Measurements from ENCODE around the gene ZSWIM2. TPM values are rescaled to one million over a fixed set of nuclear protein-coding genes. Genes with fewer than 3 reads are reported as not detected.

Gene ZSWIM2
- total and polyA plus RNA-seq, 2 experiments from 2014 or later, result not detected

DNA sequence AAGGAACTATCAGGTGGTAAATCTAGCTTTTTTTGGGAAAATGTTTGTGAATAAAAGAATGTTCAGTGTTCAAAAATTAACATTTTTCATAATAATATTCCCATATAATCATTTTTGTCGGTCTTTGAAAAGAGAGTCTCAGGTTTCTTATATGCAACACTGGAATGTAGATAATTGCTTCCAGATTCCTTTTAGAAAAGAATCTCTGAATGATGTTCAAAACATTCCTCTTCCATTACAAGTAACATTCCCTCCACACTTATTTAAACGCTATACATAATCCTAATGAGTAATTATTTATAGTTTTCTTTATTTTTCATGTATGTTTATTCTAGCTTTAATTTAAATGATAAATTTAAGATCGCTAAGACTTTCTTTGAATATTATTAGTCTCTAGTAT is 7.0 kb downstream of the ZSWIM2 start:
- TF ChIP-seq EZH2phosphoT487 (IDR thresholded peaks at IDR 0.05; ENCODE audit: unreplicated experiment) (no peak), CREB1 (CRISPR knock-in tag; IDR thresholded peaks at IDR 0.05; ENCODE audit: low read depth) (no peak), STAT1 (IDR thresholded peaks at IDR 0.05; ENCODE audit: unreplicated experiment) (no peak), ZNF114 (CRISPR knock-in tag; IDR thresholded peaks at IDR 0.05) (no peak), NANOG (IDR thresholded peaks at IDR 0.05; ENCODE audit: borderline replicate concordance) (no peak), POLR2AphosphoS5 (IDR thresholded peaks at IDR 0.05; ENCODE audit: low read depth) (no peak), JUNB (IDR thresholded peaks at IDR 0.05; ENCODE audit: unreplicated experiment) (no peak), EZH2 (IDR thresholded peaks at IDR 0.05; ENCODE audit: low read depth, unreplicated experiment) (no peak), ZNF331 (CRISPR knock-in tag; IDR thresholded peaks at IDR 0.05; ENCODE audit: low read depth) (no peak)
- TF ChIP-seq, protein P1, sequence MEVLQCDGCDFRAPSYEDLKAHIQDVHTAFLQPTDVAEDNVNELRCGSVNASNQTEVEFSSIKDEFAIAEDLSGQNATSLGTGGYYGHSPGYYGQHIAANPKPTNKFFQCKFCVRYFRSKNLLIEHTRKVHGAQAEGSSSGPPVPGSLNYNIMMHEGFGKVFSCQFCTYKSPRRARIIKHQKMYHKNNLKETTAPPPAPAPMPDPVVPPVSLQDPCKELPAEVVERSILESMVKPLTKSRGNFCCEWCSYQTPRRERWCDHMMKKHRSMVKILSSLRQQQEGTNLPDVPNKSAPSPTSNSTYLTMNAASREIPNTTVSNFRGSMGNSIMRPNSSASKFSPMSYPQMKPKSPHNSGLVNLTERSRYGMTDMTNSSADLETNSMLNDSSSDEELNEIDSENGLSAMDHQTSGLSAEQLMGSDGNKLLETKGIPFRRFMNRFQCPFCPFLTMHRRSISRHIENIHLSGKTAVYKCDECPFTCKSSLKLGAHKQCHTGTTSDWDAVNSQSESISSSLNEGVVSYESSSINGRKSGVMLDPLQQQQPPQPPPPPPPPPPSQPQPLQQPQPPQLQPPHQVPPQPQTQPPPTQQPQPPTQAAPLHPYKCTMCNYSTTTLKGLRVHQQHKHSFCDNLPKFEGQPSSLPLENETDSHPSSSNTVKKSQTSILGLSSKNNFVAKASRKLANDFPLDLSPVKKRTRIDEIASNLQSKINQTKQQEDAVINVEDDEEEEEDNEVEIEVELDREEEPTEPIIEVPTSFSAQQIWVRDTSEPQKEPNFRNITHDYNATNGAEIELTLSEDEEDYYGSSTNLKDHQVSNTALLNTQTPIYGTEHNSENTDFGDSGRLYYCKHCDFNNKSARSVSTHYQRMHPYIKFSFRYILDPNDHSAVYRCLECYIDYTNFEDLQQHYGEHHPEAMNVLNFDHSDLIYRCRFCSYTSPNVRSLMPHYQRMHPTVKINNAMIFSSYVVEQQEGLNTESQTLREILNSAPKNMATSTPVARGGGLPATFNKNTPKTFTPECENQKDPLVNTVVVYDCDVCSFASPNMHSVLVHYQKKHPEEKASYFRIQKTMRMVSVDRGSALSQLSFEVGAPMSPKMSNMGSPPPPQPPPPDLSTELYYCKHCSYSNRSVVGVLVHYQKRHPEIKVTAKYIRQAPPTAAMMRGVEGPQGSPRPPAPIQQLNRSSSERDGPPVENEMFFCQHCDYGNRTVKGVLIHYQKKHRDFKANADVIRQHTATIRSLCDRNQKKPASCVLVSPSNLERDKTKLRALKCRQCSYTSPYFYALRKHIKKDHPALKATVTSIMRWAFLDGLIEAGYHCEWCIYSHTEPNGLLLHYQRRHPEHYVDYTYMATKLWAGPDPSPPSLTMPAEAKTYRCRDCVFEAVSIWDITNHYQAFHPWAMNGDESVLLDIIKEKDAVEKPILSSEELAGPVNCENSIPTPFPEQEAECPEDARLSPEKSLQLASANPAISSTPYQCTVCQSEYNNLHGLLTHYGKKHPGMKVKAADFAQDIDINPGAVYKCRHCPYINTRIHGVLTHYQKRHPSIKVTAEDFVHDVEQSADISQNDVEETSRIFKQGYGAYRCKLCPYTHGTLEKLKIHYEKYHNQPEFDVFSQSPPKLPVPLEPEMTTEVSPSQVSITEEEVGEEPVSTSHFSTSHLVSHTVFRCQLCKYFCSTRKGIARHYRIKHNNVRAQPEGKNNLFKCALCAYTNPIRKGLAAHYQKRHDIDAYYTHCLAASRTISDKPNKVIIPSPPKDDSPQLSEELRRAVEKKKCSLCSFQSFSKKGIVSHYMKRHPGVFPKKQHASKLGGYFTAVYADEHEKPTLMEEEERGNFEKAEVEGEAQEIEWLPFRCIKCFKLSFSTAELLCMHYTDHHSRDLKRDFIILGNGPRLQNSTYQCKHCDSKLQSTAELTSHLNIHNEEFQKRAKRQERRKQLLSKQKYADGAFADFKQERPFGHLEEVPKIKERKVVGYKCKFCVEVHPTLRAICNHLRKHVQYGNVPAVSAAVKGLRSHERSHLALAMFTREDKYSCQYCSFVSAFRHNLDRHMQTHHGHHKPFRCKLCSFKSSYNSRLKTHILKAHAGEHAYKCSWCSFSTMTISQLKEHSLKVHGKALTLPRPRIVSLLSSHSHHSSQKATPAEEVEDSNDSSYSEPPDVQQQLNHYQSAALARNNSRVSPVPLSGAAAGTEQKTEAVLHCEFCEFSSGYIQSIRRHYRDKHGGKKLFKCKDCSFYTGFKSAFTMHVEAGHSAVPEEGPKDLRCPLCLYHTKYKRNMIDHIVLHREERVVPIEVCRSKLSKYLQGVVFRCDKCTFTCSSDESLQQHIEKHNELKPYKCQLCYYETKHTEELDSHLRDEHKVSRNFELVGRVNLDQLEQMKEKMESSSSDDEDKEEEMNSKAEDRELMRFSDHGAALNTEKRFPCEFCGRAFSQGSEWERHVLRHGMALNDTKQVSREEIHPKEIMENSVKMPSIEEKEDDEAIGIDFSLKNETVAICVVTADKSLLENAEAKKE (CRISPR knock-in tag; IDR thresholded peaks at IDR 0.05), result no peak
- TF ChIP-seq, protein P2, sequence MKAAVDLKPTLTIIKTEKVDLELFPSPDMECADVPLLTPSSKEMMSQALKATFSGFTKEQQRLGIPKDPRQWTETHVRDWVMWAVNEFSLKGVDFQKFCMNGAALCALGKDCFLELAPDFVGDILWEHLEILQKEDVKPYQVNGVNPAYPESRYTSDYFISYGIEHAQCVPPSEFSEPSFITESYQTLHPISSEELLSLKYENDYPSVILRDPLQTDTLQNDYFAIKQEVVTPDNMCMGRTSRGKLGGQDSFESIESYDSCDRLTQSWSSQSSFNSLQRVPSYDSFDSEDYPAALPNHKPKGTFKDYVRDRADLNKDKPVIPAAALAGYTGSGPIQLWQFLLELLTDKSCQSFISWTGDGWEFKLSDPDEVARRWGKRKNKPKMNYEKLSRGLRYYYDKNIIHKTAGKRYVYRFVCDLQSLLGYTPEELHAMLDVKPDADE (IDR thresholded peaks at IDR 0.05), result no peak
- TF ChIP-seq, protein P3, sequence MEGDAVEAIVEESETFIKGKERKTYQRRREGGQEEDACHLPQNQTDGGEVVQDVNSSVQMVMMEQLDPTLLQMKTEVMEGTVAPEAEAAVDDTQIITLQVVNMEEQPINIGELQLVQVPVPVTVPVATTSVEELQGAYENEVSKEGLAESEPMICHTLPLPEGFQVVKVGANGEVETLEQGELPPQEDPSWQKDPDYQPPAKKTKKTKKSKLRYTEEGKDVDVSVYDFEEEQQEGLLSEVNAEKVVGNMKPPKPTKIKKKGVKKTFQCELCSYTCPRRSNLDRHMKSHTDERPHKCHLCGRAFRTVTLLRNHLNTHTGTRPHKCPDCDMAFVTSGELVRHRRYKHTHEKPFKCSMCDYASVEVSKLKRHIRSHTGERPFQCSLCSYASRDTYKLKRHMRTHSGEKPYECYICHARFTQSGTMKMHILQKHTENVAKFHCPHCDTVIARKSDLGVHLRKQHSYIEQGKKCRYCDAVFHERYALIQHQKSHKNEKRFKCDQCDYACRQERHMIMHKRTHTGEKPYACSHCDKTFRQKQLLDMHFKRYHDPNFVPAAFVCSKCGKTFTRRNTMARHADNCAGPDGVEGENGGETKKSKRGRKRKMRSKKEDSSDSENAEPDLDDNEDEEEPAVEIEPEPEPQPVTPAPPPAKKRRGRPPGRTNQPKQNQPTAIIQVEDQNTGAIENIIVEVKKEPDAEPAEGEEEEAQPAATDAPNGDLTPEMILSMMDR (conservative IDR thresholded peaks at IDR 0.05; ENCODE audit: low read depth in 2 of 2), result no peak
- TF ChIP-seq, protein P4, sequence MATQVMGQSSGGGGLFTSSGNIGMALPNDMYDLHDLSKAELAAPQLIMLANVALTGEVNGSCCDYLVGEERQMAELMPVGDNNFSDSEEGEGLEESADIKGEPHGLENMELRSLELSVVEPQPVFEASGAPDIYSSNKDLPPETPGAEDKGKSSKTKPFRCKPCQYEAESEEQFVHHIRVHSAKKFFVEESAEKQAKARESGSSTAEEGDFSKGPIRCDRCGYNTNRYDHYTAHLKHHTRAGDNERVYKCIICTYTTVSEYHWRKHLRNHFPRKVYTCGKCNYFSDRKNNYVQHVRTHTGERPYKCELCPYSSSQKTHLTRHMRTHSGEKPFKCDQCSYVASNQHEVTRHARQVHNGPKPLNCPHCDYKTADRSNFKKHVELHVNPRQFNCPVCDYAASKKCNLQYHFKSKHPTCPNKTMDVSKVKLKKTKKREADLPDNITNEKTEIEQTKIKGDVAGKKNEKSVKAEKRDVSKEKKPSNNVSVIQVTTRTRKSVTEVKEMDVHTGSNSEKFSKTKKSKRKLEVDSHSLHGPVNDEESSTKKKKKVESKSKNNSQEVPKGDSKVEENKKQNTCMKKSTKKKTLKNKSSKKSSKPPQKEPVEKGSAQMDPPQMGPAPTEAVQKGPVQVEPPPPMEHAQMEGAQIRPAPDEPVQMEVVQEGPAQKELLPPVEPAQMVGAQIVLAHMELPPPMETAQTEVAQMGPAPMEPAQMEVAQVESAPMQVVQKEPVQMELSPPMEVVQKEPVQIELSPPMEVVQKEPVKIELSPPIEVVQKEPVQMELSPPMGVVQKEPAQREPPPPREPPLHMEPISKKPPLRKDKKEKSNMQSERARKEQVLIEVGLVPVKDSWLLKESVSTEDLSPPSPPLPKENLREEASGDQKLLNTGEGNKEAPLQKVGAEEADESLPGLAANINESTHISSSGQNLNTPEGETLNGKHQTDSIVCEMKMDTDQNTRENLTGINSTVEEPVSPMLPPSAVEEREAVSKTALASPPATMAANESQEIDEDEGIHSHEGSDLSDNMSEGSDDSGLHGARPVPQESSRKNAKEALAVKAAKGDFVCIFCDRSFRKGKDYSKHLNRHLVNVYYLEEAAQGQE (IDR thresholded peaks at IDR 0.05; ENCODE audit: unreplicated experiment), result no peak
- H3K4me1 Mint-ChIP-seq, result no peaks in the 10 kb centered on the region
- no peak overlapping the region for H3K4me3 ChIP-seq
- H3F3A ChIP-seq (replicated peaks; ENCODE audit: low read depth), result no peaks in the 10 kb centered on the region
- no peaks in the 10 kb centered on the region for H3K4me1 ChIP-seq (ENCODE audit: insufficient read depth)
- H3K27me3 Mint-ChIP-seq (ENCODE audit: insufficient read depth, low read depth, poor library complexity), result no peaks in the 10 kb centered on the region
- no peaks in the 10 kb centered on the region for H3K9me2 ChIP-seq (ENCODE audit: insufficient read depth)
- H2AFZ ChIP-seq, result no peak overlapping the region
- no peaks in the 10 kb centered on the region for H3K27me3 ChIP-seq (ENCODE audit: insufficient read depth)
- no peaks in the 10 kb centered on the region for H3K36me3 ChIP-seq (ENCODE audit: insufficient read depth)
- no peak overlapping the region for H3K4me3 Mint-ChIP-seq
- no peak overlapping the region for H3K27ac Mint-ChIP-seq
- H3K27ac ChIP-seq (ENCODE audit: low read depth), result no peak overlapping the region
- ATAC-seq, result no peak
- H4K20me1 ChIP-seq (replicated peaks; ENCODE audit: insufficient read depth), result no peaks in the 10 kb centered on the region
- no peaks in the 10 kb centered on the region for H3K9me3 Mint-ChIP-seq
- no peak overlapping the region for H3K4me2 ChIP-seq
- no peaks in the 10 kb centered on the region for H3K36me3 Mint-ChIP-seq (ENCODE audit: low read depth)
- H3K79me2 ChIP-seq (replicated peaks; ENCODE audit: insufficient read depth), result no peaks in the 10 kb centered on the region
- no peak for DNase-seq (ENCODE audit: low spot score)
